Endothelial cell of umbilical vein (primary cell): Measurements from ENCODE around the gene ZFP1. TPM values are rescaled to one million over a fixed set of nuclear protein-coding genes. Genes with fewer than 3 reads are reported as not detected.

Experiments
- BruUV-seq: library from RNA; stranded (reverse); fragments of 400-500 nt; replicated peaks from 2 replicates; lab custom pipeline; 2021; lab: Mats Ljungman, UMichigan
- CTCF ChIA-PET: fragments of 300-600, 350-600 bp; sonication (Branson Sonifier 250); formaldehyde crosslinking; loops from one replicate; lab custom pipeline; 2021; ENCODE audit warnings: antibody characterized with exemption, inconsistent platforms; lab: Charles Lee
- POLR2A ChIA-PET: fragments of 300-600, 350-600 bp; sonication (Branson Sonifier 250); formaldehyde crosslinking; loops from one replicate; lab custom pipeline; 2021; ENCODE audit warnings: antibody characterized with exemption, inconsistent platforms; lab: Charles Lee
- DNase-seq: peaks from one replicate; pipeline ENCODE4 v3.0.0-alpha.2; 2011; ENCODE audit warnings: low read depth, low spot score
- FAIRE-seq: peaks from 2 replicates; lab custom pipeline; 2011; peaks lifted over from hg19 to GRCh38; lab: Jason Lieb, UNC
- H2AFZ ChIP-seq: 2 replicates; pipeline ENCODE4 v1.6.0; 2012; ENCODE audit warnings: low read depth, low read length, control low read depth, inconsistent platforms
- H3K27ac ChIP-seq: 2 replicates; pipeline ENCODE4 v1.5.1; 2011; ENCODE audit warnings: low read depth, mild to moderate bottlenecking, control low read depth, low read length, moderate library complexity; ENCODE audit not compliant: insufficient read depth
- H3K27me3 ChIP-seq, 2 experiments: 2 replicates each; pipeline versions ENCODE4 v1.6.0 to v1.6.1; 2011; ENCODE audit warnings: low read length in 2 of 2, mixed read lengths in 1 of 2; ENCODE audit not compliant: control insufficient read depth in 2 of 2, insufficient read depth in 2 of 2
- H3K36me3 ChIP-seq, 2 experiments: 2 replicates in 1 of 2; 3 replicates in 1 of 2; pipeline ENCODE4 v1.5.1; 2011; ENCODE audit warnings: low read length in 2 of 2, mild to moderate bottlenecking in 1 of 2, moderate library complexity in 1 of 2; ENCODE audit not compliant: control insufficient read depth in 2 of 2, insufficient read depth in 2 of 2; ENCODE audit errors: extremely low read depth in 1 of 2
- H3K4me1 ChIP-seq: 3 replicates; pipeline ENCODE4 v1.5.1; 2011; ENCODE audit warnings: mild to moderate bottlenecking, low read length; ENCODE audit not compliant: control insufficient read depth, insufficient read depth; ENCODE audit errors: extremely low read depth
- H3K4me2 ChIP-seq: 2 replicates; pipeline ENCODE4 v1.6.1; 2011; ENCODE audit warnings: low read length, control low read depth, mixed read lengths; ENCODE audit not compliant: insufficient read depth
- H3K4me3 ChIP-seq, 3 experiments: fragments of 200-600 bp in 1 of 3; sonication (generic), shearing (Covaris generic) in 1 of 3; replicated peaks in 1 of 3; 2 replicates each; pipeline ENCODE4 v1.5.1; 2011 to 2016; ENCODE audit warnings: control low read depth in 3 of 3, low read length in 3 of 3, mild to moderate bottlenecking in 2 of 3, inconsistent platforms in 1 of 3, low read depth in 1 of 3, moderate library complexity in 1 of 3; ENCODE audit not compliant: insufficient read depth in 1 of 3
- H3K79me2 ChIP-seq: 2 replicates; pipeline ENCODE4 v1.6.0; 2012; ENCODE audit warnings: low read length, inconsistent platforms; ENCODE audit not compliant: control insufficient read depth, insufficient read depth
- H3K9ac ChIP-seq: replicated peaks from 2 replicates; pipeline ENCODE3; 2011; ENCODE audit warnings: low read length, control low read depth; ENCODE audit not compliant: insufficient read depth; ENCODE audit errors: extremely low read depth
- H3K9me1 ChIP-seq: replicated peaks from 3 replicates; pipeline ENCODE4 v1.6.0; 2011; ENCODE audit warnings: mild to moderate bottlenecking, low read length; ENCODE audit not compliant: control insufficient read depth, insufficient read depth; ENCODE audit errors: extremely low read depth
- H3K9me3 ChIP-seq: replicated peaks from 2 replicates; pipeline ENCODE4 v1.5.1; 2012; ENCODE audit warnings: low read length, inconsistent platforms; ENCODE audit not compliant: control insufficient read depth, insufficient read depth
- H4K20me1 ChIP-seq: replicated peaks from 2 replicates; pipeline ENCODE3; 2011; ENCODE audit warnings: mild to moderate bottlenecking, low read length; ENCODE audit not compliant: control insufficient read depth, insufficient read depth; ENCODE audit errors: extremely low read depth
- CTCF ChIP-seq, 2 donors: IDR thresholded peaks; 1 replicate in 1 of 2; 2 replicates in 1 of 2; pipeline ENCODE4 v1.5.1; 2011; ENCODE audit warnings: low read length in 2 of 2, mild to moderate bottlenecking in 2 of 2, moderate library complexity in 2 of 2, control low read depth in 1 of 2, inconsistent platforms in 1 of 2, low read depth in 1 of 2; ENCODE audit not compliant: insufficient read depth in 1 of 2; ENCODE audit errors: extremely low read depth in 1 of 2
- GATA2 ChIP-seq: IDR thresholded peaks from 2 replicates; pipeline ENCODE4 v1.7.0; 2011; ENCODE audit warnings: low read depth, mild to moderate bottlenecking, moderate library complexity, mixed read lengths, low read length; ENCODE audit not compliant: insufficient read length, insufficient read depth
- MAX ChIP-seq: IDR thresholded peaks from 2 replicates; pipeline ENCODE4 v1.6.1; 2011; ENCODE audit not compliant: insufficient read depth, insufficient read length
- MYC ChIP-seq: IDR thresholded peaks from one replicate; pipeline ENCODE4 v1.6.1; 2011; ENCODE audit warnings: mild to moderate bottlenecking, low read depth, low read length
- POLR2A ChIP-seq: IDR thresholded peaks from 2 replicates; pipeline ENCODE4 v1.6.1; 2012; ENCODE audit warnings: low read depth, mild to moderate bottlenecking, control low read depth, low read length
- dilution Hi-C: fragments of 300-500 bp; cut with MboI; formaldehyde crosslinking; loops from one replicate; pipeline ENCODE4 v1.15.0; 2019; ENCODE audit warnings: low sequenced_read_pairs; ENCODE audit not compliant: extremely low pct_ligation_motif_present
- intact Hi-C: fragments of 100-400 bp; cut with micrococcal nuclease; formaldehyde crosslinking; loops from one replicate; pipeline ENCODE4 v1.10.0; 2022
- polyA plus RNA-seq, 4 experiments: library from polyadenylated mRNA; depleted of rRNA in 3 of 4; stranded (reverse) in 3 of 4; unstranded in 1 of 4; fragments of >200 nt; gene quantifications; 2 replicates each; pipeline versions ENCODE4 v1.2.1 to v1.2.3, GENCODE V29; 2011 to 2012; ENCODE audit warnings: missing spikeins in 1 of 4
- total RNA-seq: library from RNA; stranded (reverse); gene quantifications from 2 replicates; pipeline ENCODE4 v1.2.3, GENCODE V29; 2021

ZFP1 gene
- total and polyA plus RNA-seq, 2 donors (not counting 3 experiments of a cell fraction or from before 2014, with no cell fraction given), result 2.8 to 9.8 TPM

GRCh38 chr16:75110637-75111513 lies 37.4 kb upstream of the ZFP1 start:
- dilution Hi-C loops, result no loop called here
- no peaks in the 10 kb centered on the region for H3K9me3 ChIP-seq
- no peak overlapping the region for H3K4me2 ChIP-seq
- peaks cover 12% of the 10 kb centered on the region for H3K4me1 ChIP-seq
- no peak overlapping the region for H3K9ac ChIP-seq
- ChIA-PET CTCF (interaction anchor here (0.6 to 7.2 kb wide), 46 partner anchors 9 to 679 kb away, joined by 3 to 317 read pairs (median 5); partner anchors contain the start of genes WDR59 and ZNRF1), POLR2A (interaction anchor here (1.2 kb wide), 1 partner anchor 126 kb away, joined by 4 read pairs; the partner anchor contains the start of gene WDR59)
- FAIRE-seq (peak; percentile 91), DNase-seq (peak; percentile 85)
- no peaks in the 10 kb centered on the region for H3K79me2 ChIP-seq
- no peaks in the 10 kb centered on the region for H3K27me3 ChIP-seq
- no peaks in the 10 kb centered on the region for H3K9me1 ChIP-seq
- H3K4me3 ChIP-seq, result no peak overlapping the region
- peaks cover 0 to 3% of the 10 kb centered on the region in 2 experiments for H3K36me3 ChIP-seq
- no peak overlapping the region for H2AFZ ChIP-seq
- BruUV-seq, result no TSS peak
- TF ChIP-seq GATA2 (no peak), POLR2A (no peak), CTCF (IDR thresholded peaks at IDR 0.05; ENCODE audit: extremely low read depth in 1 of 2, insufficient read depth in 1 of 2, low read depth in 1 of 2, low read length in 2 of 2) (peak; percentile 87 to 95), MYC (peak; percentile 50), MAX (no peak)
- intact Hi-C loops, result loop anchor here (1.0 to 2.0 kb wide), 6 partner anchors 24 to 402 kb away; no protein-coding TSS in a partner anchor
- no peaks in the 10 kb centered on the region for H4K20me1 ChIP-seq
- no peak overlapping the region for H3K27ac ChIP-seq
